ENCODE data around the gene STX1B.

Gene STX1B

DNA sequence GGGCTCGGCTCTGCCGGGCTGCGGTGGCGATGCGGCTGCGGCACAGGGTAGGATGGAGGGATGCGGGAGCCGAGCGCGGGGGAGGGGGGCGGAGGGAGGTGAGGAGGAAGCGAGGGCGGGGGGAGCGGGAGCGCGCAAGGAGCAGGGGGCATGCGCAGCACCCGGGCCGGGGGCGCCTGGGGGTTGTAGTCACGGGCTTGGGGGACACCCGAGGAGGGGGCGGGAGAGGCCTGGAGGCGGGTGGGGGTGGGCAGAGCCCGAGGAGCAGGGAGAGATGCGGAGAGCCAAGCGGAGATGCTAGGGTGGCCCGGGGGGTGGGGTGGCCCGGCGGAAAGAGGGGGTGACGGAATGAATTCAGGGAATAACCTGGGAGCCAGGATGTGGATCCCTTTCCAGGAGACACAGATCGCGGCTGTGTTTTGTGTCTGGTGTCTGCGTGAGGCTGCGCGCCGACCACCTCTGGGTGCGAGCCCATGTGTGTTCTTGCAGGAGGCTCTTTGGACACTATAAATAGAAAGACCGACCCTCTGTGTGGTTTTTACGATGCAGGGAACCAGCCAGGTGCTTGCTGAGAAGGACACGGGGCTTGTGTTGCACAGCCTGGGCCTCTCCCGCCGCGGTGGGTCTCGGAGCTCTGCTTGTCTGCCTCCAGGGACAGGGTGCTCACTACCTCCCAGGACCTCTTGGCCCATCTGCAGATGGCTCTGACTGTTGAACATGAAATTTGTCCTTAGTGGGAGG, at the start of gene STX1B:
STX1B (minus strand) TSS at position 54 of the 741 bp plus-strand sequence. CDS start 242 bp downstream, outside the sequence.
- TF ChIP-seq, protein P1, sequence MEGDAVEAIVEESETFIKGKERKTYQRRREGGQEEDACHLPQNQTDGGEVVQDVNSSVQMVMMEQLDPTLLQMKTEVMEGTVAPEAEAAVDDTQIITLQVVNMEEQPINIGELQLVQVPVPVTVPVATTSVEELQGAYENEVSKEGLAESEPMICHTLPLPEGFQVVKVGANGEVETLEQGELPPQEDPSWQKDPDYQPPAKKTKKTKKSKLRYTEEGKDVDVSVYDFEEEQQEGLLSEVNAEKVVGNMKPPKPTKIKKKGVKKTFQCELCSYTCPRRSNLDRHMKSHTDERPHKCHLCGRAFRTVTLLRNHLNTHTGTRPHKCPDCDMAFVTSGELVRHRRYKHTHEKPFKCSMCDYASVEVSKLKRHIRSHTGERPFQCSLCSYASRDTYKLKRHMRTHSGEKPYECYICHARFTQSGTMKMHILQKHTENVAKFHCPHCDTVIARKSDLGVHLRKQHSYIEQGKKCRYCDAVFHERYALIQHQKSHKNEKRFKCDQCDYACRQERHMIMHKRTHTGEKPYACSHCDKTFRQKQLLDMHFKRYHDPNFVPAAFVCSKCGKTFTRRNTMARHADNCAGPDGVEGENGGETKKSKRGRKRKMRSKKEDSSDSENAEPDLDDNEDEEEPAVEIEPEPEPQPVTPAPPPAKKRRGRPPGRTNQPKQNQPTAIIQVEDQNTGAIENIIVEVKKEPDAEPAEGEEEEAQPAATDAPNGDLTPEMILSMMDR (IDR thresholded peaks at IDR 0.05): no peak

DNA sequence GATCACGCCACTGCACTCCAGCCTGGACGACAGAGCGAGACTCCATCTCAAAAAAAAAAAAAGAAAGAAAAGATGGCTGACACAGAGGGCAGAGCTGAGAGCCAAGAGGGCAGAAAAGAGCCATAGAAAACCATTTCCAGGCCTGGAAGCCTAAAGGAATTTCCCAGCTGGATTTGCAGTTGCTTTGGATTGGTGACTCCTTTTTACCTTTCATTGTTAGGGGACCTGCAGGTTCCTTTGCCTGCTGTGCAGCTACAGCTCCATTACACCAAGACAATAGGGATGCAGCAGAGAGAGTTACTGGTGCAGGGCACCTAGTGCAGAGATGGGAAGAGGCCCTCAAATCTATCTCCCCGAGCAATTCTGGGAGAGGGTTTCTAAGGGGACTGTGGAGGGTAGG, 45.2 kb upstream of the STX1B start:
- TF ChIP-seq, protein P1 (IDR thresholded peaks at IDR 0.05): no peak

DNA sequence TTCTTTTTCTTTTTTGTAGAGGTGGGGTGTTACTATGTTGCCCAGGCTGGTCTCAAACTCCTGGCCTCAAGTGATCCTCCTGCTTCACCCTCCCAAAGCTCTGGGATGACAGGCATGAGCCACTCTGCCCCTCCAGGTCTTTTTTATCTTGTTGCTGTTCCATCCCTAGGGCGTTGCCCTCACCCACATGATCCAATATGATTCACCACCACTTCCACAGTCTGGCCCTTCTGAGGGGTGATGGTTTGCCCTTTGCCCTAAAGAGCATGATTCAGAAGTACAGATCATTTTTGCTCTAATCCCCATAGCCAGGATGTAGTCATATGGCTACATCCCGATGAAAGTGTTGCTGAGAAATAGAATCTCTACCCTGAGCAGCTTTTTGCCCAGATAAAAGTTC, 41.7 kb upstream of the STX1B start:
- TF ChIP-seq, protein P1 (IDR thresholded peaks at IDR 0.05): no peak

- TF ChIP-seq, protein P1 (IDR thresholded peaks at IDR 0.05): no peak
These were observed 40.0 kb upstream of the STX1B start for GRCh38 chr16:31050280-31051030.

GRCh38 chr16:31043898-31044481, 33.6 kb upstream of the STX1B start:
- TF ChIP-seq, protein P1 (IDR thresholded peaks at IDR 0.05): no peak

DNA sequence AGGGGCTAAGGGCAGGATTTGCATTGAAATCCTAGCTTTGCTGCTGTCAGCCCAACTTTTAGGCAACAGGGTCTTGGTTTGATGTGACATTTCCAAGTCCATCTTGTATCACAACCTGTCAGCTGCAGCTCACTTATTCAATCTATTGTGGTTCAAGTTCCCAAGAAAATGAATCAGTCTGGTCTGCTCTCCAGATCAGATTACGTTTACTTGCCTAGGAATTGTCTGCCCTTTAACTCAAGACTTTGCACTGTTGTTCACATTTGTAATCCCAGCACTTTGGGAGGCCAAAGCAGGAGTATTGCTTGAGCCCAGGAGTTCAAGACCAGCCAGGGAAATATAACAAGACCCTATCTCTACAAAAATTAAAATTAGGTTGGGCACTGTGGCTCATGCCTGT, 32.9 kb upstream of the STX1B start:
- TF ChIP-seq, protein P1 (IDR thresholded peaks at IDR 0.05): no peak

GRCh38 chr16:31042866-31043265, 32.4 kb upstream of the STX1B start:
- TF ChIP-seq, protein P1 (IDR thresholded peaks at IDR 0.05): no peak
